ENCODE measurements around the gene PMS1.
A peak's percentile ranks its signal among the peaks of the same experiment; 100 is the strongest.
"Not testable (repeated sequence)": the region's sequence is repeated elsewhere in the genome, so short reads cannot be mapped to it uniquely, and the experiment has no call there.

PMS1 gene

GRCh38 chr2:189783927-189784867 is at the start of gene PMS1, which contains the start of gene ORMDL1:
Gene PMS1 (plus strand): TSS chr2:189784450. CDS start chr2:189791810, 7,360 bp downstream.
Gene ORMDL1 (minus strand): TSS chr2:189784339. CDS start chr2:189782595, 1,744 bp downstream.
- peak; percentile 96 for DNase-seq (ENCODE audit: low spot score)

GRCh38 chr2:189751080-189751658 is 33.1 kb upstream of the PMS1 start:
- DNase-seq (ENCODE audit: low spot score) = peak; percentile 24

DNA sequence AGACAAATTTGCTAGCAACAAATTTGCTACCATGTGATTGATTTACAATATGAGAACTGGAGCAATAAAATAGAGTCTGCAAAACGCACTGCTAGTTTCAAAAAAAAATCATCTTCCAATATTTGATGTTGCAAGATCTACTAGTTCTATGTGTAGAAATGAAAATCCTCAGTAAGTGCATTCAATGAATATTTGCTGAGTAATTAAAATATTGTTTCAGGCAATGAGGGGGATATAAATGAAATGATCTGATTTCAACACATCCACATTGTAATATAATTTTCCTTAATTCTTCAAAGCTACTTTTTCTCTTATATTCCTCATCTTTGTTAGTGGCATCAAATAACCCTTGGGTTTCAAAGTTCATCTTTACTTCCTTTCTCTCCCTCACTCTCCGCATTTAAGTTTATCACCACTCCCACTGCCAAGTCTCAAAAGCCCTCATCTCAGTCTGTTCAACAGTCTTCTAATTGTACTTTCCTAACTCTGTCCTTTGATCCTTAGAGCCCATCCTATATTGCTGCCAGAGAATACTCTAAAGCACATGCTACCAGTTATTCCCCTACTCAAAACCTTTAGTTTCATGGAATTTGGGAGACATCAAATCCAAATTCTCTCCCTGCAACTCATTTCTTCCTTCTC is 27.8 kb upstream of the PMS1 start:
- DNase-seq (ENCODE audit: low spot score) = no peak

DNA sequence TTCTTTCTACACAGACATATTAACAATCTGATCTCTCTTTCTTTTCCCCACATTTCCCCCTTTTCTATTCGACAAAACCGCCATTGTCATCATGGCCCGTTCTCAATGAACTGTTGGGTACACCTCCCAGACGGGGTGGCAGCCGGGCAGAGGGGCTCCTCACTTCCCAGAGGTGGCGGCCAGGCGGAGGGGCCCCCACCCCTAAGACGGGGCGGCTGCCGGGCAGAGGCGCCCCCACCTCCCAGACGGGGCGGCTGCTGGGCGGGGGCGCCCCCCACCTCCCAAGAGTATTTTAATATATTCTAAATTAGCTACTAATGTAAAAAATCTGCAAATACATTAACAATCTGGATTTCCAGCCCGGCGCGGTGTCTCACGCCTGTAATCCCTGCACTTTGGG is 24.1 kb upstream of the PMS1 start:
- DNase-seq (ENCODE audit: low spot score) = not testable (repeated sequence)

GRCh38 chr2:189762229-189762550 is 22.1 kb upstream of the PMS1 start:
- no peak for DNase-seq (ENCODE audit: low spot score)

DNA sequence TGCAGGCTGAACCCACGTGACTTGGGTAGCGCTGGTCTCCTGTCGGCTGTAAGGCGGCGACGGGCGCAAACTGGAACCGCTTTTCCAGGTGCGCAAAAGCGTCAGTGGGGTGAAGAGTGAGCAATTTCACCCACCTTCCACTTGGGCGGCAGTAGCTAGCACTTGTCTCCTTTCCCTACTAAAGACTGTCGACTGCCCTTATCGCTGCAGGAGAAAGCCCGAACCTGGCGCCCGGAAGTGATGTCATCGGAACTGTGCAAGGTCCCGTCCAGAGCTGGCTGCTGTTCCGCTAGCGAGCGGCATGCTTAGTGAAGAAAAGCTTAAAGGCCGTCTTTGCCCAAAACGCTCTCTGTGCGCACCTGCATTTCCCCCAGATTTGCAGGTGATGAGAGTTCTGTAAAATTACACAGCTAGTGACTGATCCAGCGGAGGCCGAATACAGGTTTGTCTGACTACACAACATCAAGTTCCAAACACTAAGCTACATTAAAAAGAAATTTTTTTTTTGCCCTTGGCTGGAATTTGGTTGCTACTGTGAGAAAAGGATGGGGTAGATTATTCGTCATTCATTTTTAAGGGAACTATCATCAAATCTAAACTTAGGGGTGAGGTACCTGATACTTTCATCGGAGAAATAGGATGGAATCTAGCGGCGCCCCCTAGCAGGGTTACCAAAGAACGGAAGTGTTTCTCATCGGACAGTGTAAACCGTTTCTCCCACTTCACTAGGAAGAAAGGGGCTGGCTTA is 21.5 kb upstream of the PMS1 start, which contains the start of gene OSGEPL1:
OSGEPL1 (minus strand) TSS at position 242 of the 748 bp plus-strand sequence. CDS start 1,152 bp downstream, outside the sequence.
- peak; percentile 66 for DNase-seq (ENCODE audit: low spot score)

DNA sequence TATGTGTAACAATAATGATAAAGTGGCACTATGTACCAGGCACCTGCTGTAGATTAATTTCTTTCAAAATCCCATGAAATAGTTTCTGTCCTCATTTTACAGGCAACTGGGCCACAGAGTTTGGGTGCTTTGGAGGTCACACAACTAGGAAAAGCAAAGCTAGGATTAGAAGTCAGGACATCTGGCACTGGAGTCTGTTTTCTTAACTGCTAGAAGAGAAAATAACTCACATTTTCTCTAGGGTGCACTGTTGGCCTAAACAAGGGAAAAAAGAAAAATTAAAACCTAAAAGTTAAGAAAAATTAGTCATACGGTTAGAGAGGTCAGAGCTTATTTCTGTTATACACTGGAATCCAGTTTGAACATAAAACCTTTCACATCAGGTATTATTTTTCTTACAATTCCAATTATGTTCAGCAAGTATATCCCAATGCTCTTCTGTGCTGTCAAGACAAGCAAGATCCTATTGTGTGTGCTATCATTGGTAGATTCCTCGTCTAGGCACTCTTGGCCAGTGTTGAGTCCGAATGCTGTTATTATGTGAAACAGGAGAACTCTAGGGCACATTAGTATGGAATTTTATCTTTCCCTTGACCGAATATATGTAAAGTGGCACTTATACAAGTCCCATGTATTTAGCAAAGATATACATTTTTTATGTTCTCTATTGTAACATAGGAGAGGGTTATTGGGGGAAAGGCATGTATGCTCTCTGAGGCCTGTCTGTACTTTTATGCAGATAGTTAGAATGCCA is 20.2 kb upstream of the PMS1 start:
- no peak for DNase-seq (ENCODE audit: low spot score)

GRCh38 chr2:189770590-189771322 is 13.5 kb upstream of the PMS1 start:
- no peak for DNase-seq (ENCODE audit: low spot score)

DNA sequence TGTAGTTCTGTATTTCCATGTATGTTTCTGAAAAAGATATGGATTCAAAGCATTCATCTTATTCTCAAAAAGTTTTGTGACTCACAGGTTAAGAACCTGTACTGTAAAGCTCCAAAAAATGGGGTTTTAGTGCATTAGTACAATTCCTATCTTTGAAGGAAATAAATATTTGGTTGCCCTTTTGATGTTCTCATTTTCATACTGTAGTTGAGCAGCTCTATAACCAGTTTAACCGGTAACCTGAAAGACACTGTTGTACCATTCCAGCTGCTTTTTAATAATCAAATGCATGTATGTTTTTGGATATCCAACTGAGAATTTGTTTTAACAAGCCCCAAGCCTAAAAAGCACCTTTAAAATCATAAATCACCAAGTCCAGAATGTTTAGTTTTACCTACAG is 12.0 kb upstream of the PMS1 start:
- no peak for DNase-seq (ENCODE audit: low spot score)

DNA sequence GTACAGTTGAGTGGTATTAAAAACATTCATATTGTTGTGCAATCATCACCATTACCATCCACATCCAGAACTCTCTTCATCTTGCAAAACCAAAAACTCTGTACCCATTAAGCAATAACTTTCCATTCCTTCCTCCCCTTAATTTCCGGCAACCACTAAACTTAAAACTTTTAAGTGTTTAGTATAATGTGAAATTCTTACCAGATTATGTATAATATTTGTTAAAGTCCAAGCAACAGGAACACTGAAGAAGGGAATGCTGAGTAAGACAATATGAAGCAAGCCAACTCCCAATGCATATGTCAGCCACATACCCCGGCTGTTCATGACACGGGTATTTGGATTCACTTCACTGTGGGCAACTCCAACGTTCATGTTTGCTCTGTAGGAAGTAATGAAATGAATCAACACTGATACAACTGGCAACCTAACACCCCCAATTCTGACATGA is 2.0 kb upstream of the PMS1 start:
- no peak for DNase-seq (ENCODE audit: low spot score)

DNA sequence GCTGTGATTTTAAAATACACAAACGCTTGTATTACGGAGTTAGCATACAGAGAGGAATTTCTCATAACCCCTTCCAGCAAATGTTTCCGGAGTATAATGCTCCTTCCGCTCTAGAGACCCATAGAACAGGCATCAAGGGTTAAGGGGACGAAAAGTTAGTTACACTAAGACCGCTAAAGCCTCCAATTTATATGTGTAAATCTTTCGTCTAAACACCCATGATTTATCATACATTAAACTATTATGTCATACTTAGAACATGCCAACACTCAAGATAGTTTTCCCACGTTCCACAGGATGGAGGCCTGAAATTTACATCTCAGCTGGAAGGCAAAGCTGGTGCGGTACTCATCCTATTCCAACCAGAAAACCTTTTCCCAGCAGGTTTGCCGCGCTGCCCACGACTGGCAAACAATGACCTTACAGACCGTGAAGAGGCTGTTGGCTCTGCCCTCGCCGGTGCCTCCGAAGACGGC is 761 bp upstream of the PMS1 start:
- peak; percentile 31 for DNase-seq (ENCODE audit: low spot score)

- DNase-seq (ENCODE audit: low spot score) = no peak
These were observed 7.2 kb downstream of the PMS1 start for GRCh38 chr2:189791338-189792042.

DNA sequence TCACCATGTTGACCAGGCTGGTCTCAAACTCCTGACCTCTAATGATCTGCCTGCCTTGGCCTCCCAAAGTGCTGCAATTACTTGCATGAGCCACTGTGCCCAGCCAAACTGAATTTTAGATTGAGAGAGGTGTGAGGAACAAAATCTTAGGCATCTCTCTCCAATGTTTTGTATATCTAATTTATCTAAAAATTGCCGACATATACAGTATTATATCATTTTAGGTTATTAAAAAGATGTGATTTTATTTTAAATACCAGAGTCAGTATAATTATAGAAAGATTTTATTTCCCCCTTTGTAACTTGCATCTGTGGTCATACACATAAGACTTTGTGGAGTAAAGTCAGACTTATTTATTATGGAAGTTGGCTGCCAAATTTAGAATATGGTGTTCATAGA is 10.1 kb downstream of the PMS1 start:
- no peak for DNase-seq (ENCODE audit: low spot score)

DNA sequence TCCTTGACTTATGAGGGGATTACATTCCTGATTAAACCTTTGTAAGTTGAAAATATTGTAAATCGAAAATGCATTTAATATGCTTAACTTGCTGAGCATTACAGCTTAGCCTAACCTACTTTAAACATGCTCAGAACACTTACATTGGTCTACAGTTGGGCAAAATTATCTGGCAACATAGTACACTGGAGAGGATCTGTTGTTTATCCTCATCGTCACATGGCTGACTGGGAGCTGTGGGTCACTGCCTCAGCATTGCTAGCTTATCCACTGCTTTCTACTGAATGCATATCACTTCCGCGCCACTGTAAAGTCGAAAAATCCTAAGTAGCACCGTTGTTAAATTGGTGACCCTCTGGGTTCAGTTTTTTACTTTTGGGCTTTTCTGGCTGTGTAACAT is 13.7 kb downstream of the PMS1 start:
- no peak for DNase-seq (ENCODE audit: low spot score)

GRCh38 chr2:189798312-189799029 is 14.2 kb downstream of the PMS1 start:
- peak; percentile 9 for DNase-seq (ENCODE audit: low spot score)

- DNase-seq (ENCODE audit: low spot score) = no peak
These were observed 14.7 kb downstream of the PMS1 start for GRCh38 chr2:189799030-189799331.

DNA sequence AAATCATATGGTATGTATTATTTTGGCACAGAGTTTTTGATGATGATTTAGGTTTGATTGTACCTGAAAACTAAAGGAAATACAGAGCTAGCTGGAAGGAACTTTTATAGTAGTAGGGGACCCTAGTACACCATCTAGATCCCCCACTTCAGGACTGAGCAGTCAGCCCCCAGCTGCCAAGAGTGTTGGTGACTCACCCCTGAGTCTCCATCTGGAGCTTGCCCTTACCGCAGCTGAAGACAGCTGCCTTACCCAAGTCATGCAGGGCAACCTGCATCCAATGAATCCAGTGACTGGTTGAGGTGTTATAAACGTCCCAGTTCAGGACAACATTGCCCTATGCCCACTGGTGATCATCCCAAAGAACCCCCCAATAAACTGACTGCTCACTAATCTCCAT is 15.3 kb downstream of the PMS1 start:
- DNase-seq (ENCODE audit: low spot score) = peak; percentile 32

DNA sequence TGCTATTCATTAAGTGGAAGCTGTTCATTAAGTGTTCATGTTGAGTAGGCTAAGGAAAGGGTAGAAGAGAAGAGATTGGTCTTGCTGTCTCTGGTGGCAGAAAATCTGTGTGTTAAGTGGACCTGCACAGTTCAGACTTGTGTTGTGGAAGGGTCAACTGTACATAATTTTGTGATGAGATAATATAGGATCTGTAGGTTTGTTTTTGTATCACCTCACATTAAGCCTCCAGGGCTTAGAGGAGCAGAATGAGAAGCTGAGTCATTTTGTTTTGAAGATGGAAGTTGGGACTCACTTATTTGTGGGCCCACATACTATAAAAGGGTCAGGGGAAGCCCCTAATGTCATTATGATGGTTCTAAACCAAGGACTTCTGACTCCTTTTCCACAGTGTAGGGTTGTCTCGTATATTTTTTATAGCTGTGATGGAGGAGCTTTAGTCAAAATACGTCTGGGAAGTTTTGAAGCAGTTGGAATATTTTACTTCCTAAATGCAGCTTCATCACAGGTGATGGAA is 18.2 kb downstream of the PMS1 start:
- no peak for DNase-seq (ENCODE audit: low spot score)

DNA sequence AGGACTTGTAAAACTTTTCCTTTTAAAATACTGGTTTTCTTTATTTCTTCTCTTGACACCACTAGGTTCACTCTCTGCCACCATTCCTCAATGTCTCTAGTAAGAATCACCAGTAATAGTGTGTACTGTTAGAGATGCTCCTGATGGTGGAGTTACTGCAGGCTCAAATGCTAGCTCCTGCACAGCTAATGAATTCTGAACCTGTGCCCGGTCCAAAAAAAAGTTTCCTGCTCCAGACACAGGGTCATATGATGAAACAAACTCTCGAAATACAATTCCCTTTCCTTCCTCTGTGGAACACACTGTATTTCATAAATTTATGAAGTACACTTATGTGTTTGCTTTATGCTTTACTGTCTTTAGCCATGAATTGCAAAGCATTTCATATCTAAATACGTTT is 19.2 kb downstream of the PMS1 start:
- DNase-seq (ENCODE audit: low spot score) = no peak

All from hepatic stellate cell (primary cell).